Common myeloid progenitor, CD34-positive (primary cell): Measurements from ENCODE around the gene MSLN.

Experiments used
- CTCF ChIA-PET: fragments of 350-600 bp; sonication (Branson Sonifier 250); formaldehyde crosslinking; loops from one replicate; lab custom pipeline; 2021; ENCODE audit warnings: antibody characterized with exemption; lab: Charles Lee
- POLR2A ChIA-PET: fragments of 350-600 bp; sonication (Branson Sonifier 250); formaldehyde crosslinking; loops from one replicate; lab custom pipeline; 2021; ENCODE audit warnings: antibody characterized with exemption; lab: Charles Lee
- DNase-seq, 3 donors: peaks; one replicate each; pipeline versions ENCODE4 v3.0.0 to v3.0.0-alpha.2; 2013
- H3K27ac ChIP-seq, 2 experiments: 1 replicate in 1 of 2; 2 replicates in 1 of 2; pipeline ENCODE4 v1.7.0; 2013; ENCODE audit warnings: inconsistent platforms in 2 of 2, low read length in 2 of 2, mild to moderate bottlenecking in 2 of 2, low read depth in 1 of 2, moderate library complexity in 1 of 2; ENCODE audit not compliant: severe bottlenecking in 2 of 2, insufficient read depth in 1 of 2, poor library complexity in 1 of 2
- H3K27me3 ChIP-seq, 5 experiments: replicated peaks in 2 of 5; 1 replicate in 3 of 5; 2 replicates in 2 of 5; pipeline versions ENCODE4 v1.6.1 to v1.7.0; 2013; ENCODE audit warnings: low read length in 4 of 5, mild to moderate bottlenecking in 2 of 5, moderate library complexity in 2 of 5, inconsistent platforms in 1 of 5; ENCODE audit not compliant: insufficient read depth in 5 of 5, control insufficient read depth in 4 of 5
- H3K36me3 ChIP-seq, 4 experiments: 1 replicate in 2 of 4; 2 replicates in 2 of 4; pipeline versions ENCODE4 v1.6.1 to v1.7.0; 2013; ENCODE audit warnings: low read length in 3 of 4, control low read depth in 1 of 4, mild to moderate bottlenecking in 1 of 4; ENCODE audit not compliant: control insufficient read depth in 4 of 4, insufficient read depth in 4 of 4
- H3K4me1 ChIP-seq, 4 experiments: 1 replicate in 3 of 4; 2 replicates in 1 of 4; pipeline versions ENCODE4 v1.6.1 to v1.7.1; 2013; ENCODE audit warnings: low read length in 3 of 4, mild to moderate bottlenecking in 3 of 4, control low read depth in 1 of 4, inconsistent platforms in 1 of 4, moderate library complexity in 1 of 4; ENCODE audit not compliant: control insufficient read depth in 4 of 4, insufficient read depth in 4 of 4; ENCODE audit errors: control extremely low read depth in 1 of 4
- H3K4me3 ChIP-seq, 7 experiments: 1 replicate in 4 of 7; 2 replicates in 3 of 7; pipeline versions ENCODE4 v1.5.1 to v1.7.0; 2013; ENCODE audit warnings: mild to moderate bottlenecking in 7 of 7, low read length in 6 of 7, moderate library complexity in 6 of 7, inconsistent platforms in 2 of 7, low read depth in 2 of 7, control low read depth in 1 of 7; ENCODE audit not compliant: insufficient read depth in 4 of 7, control insufficient read depth in 1 of 7; ENCODE audit errors: extremely low read depth in 1 of 7
- H3K9me3 ChIP-seq, 5 experiments: 1 replicate in 4 of 5; 2 replicates in 1 of 5; pipeline versions ENCODE4 v1.6.1 to v1.7.1; 2013; ENCODE audit warnings: low read length in 4 of 5, mild to moderate bottlenecking in 2 of 5, inconsistent platforms in 1 of 5, low read depth in 1 of 5, moderate library complexity in 1 of 5; ENCODE audit not compliant: control insufficient read depth in 4 of 5, insufficient read depth in 2 of 5; ENCODE audit errors: control extremely low read depth in 1 of 5
- WGBS: methylation state at CpG from one replicate; pipeline ENCODE4 v1.1.5; 2013; ENCODE audit not compliant: insufficient coverage; 5-methylcytosine and 5-hydroxymethylcytosine counted together

The MSLN gene

DNA sequence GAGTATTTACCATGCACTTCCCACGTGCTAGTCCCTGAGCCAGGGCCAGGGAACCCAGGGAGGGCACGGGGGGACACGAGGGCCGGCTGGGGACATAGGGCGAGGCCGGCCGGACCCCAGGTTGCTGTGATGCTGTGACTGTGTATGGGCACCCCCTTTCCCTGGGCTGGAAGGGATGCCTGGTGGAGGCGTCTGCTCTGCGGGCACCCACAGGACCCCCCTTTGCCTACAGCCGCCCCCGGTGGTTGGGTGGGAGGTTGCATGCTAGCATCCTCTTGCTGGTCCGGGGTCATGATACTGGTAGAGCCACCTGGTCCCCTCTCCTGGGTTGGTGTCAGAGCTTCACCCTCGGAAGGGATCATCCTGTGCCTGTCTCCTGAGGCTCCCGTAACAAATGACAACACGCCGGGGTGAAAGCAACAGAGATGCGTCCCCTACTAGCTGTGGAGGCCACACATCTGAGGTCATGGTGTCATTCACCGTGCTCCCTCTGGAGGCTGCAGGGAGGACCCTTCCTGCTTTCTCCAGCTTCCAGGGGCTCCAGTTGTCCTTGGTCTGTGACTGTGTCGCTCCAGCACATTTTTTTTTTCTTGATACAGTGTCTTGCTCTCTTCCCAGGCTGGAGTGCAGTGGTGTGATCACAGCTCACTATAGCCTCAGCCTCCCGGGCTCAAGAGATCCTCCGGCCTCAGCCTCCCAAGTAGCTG lies 16.6 kb upstream of the MSLN start:
- Histone ChIP-seq H3K4me3 (no peak overlapping the region), H3K27ac (no peak overlapping the region), H3K27me3 (no peaks in the 10 kb centered on the region), H3K36me3 (no peaks in the 10 kb centered on the region), H3K9me3 (no peaks in the 10 kb centered on the region), H3K4me1 (peaks cover 0 to 19% (median 18%) of the 10 kb centered on the region in 4 experiments)
- POLR2A ChIA-PET: interaction anchor here (0.5 to 0.7 kb wide), 2 partner anchors 15 to 18 kb away, joined by 3 read pairs; no protein-coding TSS in a partner anchor
- peak in 2 of 3 donors; percentile 47 to 48 for DNase-seq
- CTCF ChIA-PET: interaction anchor here (1.0 to 5.0 kb wide), 7 partner anchors 12 to 42 kb away, joined by 3 to 46 read pairs (median 14); partner anchors contain the start of gene METRN
- over 99% methylated on average over 16 of the region's 21 CpGs for WGBS

DNA sequence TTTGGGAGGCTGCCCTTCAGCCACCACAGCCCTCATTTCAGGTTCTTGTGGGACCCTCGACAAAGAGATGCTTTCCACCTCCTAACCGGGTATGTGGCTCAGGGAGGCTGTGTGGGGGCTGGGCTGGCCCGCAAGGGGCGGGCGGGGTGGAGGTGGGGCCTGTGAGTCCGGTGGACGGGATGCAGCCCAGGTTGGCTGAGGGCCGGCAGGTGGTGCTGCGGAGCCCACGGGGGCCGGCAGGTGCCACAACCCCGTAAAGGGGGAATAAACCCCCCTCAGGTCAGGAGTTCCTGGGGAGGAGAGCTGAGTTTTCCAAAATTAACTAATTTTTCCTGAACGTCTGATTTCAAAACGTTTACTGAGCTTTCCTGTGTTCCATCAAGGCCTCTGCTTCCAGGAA lies 14.8 kb upstream of the MSLN start:
- no peak overlapping the region for H3K27ac ChIP-seq
- H3K36me3 ChIP-seq: no peaks in the 10 kb centered on the region
- CTCF ChIA-PET: interaction anchor here (1.0 to 5.0 kb wide), 7 partner anchors 10 to 40 kb away, joined by 3 to 46 read pairs (median 14); partner anchors contain the start of gene METRN
- DNase-seq: peak; percentile 36 to 46 (median 44)
- H3K9me3 ChIP-seq: no peaks in the 10 kb centered on the region
- no peaks in the 10 kb centered on the region for H3K27me3 ChIP-seq
- POLR2A ChIA-PET: interaction anchor here (1.1 kb wide), 1 partner anchor 34 kb away, joined by 5 read pairs; no protein-coding TSS in a partner anchor
- WGBS: 5% methylated on average over 10 of the region's 14 CpGs
- no peak overlapping the region for H3K4me3 ChIP-seq
- peaks cover 0 to 6% (median 3%) of the 10 kb centered on the region in 4 experiments for H3K4me1 ChIP-seq

DNA sequence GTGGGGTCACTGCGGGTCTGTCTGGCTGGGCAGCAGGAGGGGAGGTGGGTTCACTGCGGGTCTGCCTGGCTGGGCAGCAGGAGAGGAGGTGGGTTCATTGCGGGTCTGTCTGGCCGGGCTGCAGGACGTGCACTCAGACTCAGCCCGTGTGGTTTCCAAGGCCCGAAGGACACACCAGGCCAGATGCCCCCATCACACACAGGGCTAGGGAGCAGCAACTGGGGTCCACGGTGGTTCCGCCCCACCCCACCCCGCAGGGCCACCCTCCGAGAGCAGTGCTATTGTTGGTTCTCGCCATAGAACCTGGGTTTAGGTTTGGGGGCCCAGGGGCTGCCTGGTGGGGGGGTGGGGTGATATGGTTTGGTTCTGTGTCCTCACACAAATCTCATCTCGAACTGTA lies 13.9 kb upstream of the MSLN start:
- no peak for DNase-seq
- CTCF ChIA-PET: interaction anchor here (1.0 to 3.0 kb wide), 2 partner anchors 37 to 38 kb away, joined by 3 to 13 read pairs; no protein-coding TSS in a partner anchor
- Histone ChIP-seq H3K27me3 (no peaks in the 10 kb centered on the region), H3K27ac (no peak overlapping the region), H3K4me1 (peaks cover 0 to 3% (median 0%) of the 10 kb centered on the region in 4 experiments), H3K9me3 (no peaks in the 10 kb centered on the region), H3K36me3 (no peaks in the 10 kb centered on the region), H3K4me3 (no peak overlapping the region)
- POLR2A ChIA-PET: interaction anchor here (0.7 kb wide), 1 partner anchor 11 kb away, joined by 3 read pairs; no protein-coding TSS in a partner anchor
- 94% methylated on average over 5 of the region's 13 CpGs for WGBS

DNA sequence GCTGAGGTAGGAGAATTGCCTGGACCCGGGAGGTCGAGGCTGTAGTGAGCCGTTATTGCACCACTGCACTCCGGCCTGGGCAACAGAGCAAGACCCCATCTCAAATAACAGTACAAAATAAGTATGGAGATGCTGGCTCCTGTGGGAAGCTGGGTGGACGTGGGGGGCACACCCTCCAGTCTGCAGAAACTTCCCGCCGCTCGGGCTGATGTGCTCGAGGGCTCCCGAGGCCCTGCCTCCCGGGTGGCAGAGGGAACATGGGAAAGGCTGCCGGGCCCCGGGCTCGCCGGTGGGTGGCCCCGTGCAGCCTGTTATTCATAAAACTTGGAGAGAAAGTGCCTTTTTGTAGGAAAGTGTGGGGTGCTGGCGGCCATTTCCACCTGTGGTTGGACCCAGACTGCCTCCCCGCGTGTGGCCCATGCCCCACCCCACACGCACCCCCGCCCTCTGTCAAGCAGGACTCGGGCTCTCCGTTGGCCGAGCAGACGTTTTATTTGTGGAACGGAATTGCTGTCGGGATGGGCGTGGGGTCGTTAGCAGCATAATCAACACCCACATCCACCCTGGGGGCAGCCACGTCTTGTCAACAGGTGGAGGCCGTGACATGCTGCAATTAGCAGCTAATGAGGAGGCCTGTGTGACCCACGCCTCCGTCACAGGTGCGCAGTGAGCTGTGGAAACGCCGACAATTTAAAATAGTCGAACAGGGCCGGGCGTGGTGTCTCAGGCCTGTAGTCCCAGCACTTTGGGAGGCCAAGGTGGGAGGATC lies 12.4 kb upstream of the MSLN start:
- DNase-seq: no peak
- 94% methylated on average over 24 of the region's 39 CpGs for WGBS
- CTCF ChIA-PET: interaction anchor here (1.0 to 3.0 kb wide), 5 partner anchors 27 to 40 kb away, joined by 3 to 13 read pairs (median 5); partner anchors contain the start of genes ANTKMT, CHTF18 and RPUSD1
- Histone ChIP-seq H3K4me3 (no peak overlapping the region), H3K36me3 (no peaks in the 10 kb centered on the region), H3K4me1 (peaks cover 0 to 4% (median 0%) of the 10 kb centered on the region in 4 experiments), H3K27ac (no peak overlapping the region), H3K9me3 (no peaks in the 10 kb centered on the region), H3K27me3 (no peaks in the 10 kb centered on the region)
- POLR2A ChIA-PET: no interaction called here

DNA sequence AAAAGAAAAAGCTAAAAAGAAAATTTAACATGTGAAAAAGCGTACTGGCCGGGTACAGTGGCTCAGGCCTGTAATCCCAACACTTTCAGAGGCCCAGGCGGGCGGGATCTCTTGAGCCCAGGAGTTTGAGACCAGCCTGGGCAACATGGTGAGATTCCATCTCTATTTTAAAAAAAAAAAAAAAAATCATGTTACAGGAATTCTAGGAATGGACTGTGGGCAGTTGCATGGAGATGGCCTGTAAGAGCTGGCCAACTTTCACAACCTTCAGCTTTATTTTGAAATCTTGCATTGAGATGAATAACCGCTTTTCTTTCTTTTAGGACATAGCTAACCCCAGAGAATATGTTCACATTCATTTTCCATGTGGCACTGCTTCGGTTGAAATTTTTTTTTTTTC lies 11.5 kb upstream of the MSLN start:
- Histone ChIP-seq H3K4me3 (no peak overlapping the region), H3K9me3 (no peaks in the 10 kb centered on the region), H3K4me1 (peaks cover 0 to 6% (median under 1%) of the 10 kb centered on the region in 4 experiments), H3K36me3 (no peaks in the 10 kb centered on the region), H3K27ac (no peak overlapping the region), H3K27me3 (no peaks in the 10 kb centered on the region)
- ChIA-PET POLR2A (interaction anchor here (0.6 kb wide), 1 partner anchor 19 kb away, joined by 3 read pairs; no protein-coding TSS in a partner anchor), CTCF (interaction anchor here (0.6 to 3.0 kb wide), 6 partner anchors 28 to 171 kb away, joined by 3 to 13 read pairs (median 4); partner anchors contain the start of gene ANTKMT)
- 100% methylated on average over 1 of the region's 6 CpGs for WGBS
- DNase-seq: no peak

DNA sequence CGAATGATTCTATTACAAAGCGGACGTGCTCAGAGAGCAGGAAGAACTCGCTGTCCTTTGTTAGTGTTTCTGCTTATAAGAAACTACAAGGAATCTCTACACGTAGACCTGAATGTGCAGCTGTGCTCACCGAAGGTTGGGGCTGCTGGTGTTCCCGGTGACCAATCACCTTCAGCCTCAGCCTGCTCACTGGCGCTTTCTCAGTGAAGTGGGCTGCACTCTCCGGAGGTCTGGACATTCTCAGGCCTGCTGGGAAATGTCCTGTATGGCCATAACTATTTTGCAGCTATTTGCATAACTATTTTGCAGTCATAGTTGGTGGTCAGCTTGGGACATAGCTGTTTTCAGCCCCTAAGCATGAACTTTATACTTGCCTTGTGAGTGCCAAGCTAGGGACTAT lies 10.0 kb upstream of the MSLN start:
- POLR2A ChIA-PET: no interaction called here
- H3K4me1 ChIP-seq: peaks cover 0 to 19% (median 14%) of the 10 kb centered on the region in 4 experiments
- no peak overlapping the region for H3K27ac ChIP-seq
- DNase-seq: no peak
- no peaks in the 10 kb centered on the region for H3K9me3 ChIP-seq
- CTCF ChIA-PET: interaction anchor here (1.0 to 2.5 kb wide), 8 partner anchors 10 to 353 kb away, joined by 3 to 7 read pairs (median 5); partner anchors contain the start of genes ANTKMT, CIAO3 and MSLN
- H3K27me3 ChIP-seq: no peaks in the 10 kb centered on the region
- no peaks in the 10 kb centered on the region for H3K36me3 ChIP-seq
- 94% methylated on average over 9 of the region's 9 CpGs for WGBS
- H3K4me3 ChIP-seq: no peak overlapping the region
